GM10847 (cell line): ENCODE results near the gene ZNF138.

Source experiments
- POLR2A ChIP-seq: IDR thresholded peaks from 2 replicates; pipeline ENCODE4 v1.6.1; 2011; ENCODE audit not compliant: insufficient read length; ENCODE audit errors: extremely low read depth

Gene ZNF138

DNA sequence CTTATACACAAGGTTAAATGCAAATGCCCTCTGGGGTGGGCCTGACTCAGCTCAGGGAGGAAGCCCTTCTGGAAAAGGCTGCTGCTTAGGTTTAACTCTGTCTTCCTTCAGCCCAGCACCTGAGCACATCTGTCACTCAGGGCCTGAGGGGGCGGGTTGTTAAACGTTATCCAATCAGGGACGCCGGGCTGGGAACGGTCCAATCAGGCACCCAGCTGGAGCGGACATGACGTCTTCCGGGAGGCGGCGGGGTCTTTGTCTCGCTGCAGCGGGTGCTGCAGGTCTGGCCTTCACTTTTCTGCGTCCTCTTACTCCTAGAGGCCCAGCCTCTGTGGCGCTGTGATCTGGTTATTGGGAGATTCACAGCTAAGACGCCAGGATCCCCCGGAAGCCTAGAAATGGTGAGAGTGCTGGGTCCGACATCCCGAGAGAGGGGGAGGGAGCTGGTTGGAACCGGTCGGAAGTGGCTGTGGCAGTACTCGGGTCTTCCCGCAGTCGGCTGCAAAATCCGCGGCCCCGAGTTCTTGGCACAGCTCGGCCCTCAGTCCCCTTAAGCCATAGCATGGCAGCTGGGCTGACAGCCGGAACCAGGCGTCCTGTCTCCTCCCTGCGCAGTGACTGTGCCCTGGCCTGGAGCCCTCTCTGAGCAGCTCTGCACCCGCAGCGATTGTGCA lies at the start of gene ZNF138:
ZNF138 (plus strand) TSS at position 258 of the 674 bp plus-strand sequence; CDS start at position 399, 141 bp downstream.
- TF ChIP-seq POLR2A: peak; percentile 30

DNA sequence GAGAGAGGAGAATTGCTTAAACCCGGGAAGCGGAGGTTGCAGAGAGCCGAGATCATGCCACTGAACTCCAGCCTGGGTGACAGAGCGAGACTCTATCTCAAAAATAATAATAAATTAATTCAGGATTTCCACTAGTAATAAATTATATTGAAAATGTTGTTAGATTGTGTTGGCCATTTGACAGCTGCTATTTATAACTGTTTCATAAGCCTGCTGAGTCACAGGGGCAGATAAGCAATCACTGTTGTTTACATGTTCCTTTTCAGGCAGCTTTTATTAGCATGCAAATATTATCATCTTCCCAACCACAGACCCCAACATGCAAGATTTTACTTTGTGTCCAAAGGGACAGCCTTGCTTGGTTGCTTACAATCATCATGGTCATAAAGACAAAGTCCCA lies 49.5 kb upstream of the ZNF138 start:
- no peak for TF ChIP-seq POLR2A

DNA sequence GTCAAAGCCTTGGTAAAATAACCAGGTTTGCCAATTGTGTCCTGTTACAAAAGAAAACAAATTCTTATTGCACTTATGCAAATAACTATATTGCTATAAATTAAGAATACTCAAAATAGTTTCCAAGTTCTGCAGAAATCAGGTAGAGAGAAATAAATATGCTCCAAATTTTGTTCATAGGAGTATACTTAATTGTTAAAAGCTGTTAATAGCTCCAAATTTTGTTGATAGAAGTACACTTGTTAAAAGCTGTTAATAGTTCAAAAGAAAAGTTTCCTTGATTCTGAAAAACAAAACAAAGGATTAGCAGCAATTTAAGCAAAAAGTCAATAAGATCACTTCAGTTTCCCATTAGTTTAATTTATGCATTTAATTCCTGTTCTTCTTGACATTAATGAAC lies 46.4 kb upstream of the ZNF138 start:
- TF ChIP-seq POLR2A: no peak

DNA sequence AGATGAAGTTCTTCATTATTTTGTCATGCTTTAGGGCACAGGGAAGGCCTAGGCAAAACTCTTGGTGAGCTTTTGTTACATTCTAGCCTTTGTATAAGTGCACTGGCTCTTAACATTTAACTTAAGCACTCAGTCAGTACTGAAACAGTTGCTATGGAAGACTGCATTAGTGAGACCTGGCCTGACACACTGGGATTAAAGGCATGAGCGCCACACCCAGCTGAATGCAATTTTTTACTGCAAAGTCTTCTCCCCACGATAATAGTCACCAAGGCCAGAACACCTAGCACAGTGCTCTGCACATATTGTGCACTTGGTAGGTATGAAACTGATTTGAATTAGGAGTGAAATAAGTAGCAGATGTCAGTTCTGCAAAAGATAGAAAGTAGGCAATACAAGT lies 41.2 kb upstream of the ZNF138 start:
- no peak for TF ChIP-seq POLR2A

DNA sequence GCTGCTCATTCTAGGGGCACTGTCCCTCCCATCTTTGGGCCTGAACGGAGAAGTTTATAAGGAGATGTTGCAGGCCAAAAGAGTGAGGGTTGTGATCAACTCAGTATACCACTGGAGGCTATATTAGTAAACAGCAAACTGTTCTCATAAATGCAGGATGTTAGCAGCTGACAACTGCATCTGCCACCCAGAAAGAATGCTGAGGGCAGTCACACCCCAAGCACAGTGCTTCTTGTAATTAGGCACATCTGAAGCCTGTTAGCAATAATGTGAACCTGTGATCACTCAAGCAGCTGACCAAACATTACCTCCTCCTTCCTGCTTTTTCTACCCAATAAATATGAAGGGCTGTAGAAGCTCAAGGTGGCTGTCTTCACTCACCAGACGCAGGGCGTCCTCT lies 38.4 kb upstream of the ZNF138 start:
- no peak for TF ChIP-seq POLR2A

DNA sequence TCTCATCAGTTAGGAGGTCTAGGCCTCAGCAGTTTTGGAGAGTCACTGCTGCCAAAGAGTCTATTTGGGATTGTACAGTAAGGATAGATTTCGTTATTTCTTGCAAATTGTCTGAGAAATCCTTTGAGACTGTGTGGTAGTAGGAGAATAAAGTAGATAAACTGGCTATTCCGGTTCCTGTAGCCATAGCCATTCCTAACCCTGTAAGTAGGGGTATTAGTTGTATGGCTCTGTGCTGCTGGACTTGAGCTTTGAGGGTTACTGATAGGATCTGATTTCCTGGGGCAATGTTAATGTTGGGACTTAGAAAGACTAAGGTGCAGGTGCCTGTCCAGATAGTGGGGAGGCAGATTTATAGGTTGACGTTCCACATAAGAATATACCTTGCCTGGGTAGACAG lies 36.1 kb upstream of the ZNF138 start:
- TF ChIP-seq POLR2A: no peak

DNA sequence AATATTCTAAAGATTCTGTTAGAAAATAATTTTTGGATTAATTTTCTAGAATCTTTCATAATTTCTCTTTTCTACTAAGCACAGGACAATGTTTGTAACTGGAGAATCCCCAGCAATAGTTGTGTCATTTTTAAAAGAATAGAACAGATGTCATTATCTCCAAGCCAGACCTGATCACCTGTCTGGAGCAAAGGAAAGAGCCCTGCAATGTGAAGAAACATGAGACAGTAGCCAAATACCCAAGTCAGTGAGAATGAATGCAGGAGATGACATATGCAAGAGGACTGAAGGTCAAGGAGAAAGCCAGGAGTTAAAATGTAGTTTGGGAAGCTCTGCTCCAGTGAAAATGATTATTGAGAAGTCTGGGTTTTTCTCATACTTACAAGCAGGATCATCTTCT lies 25.4 kb upstream of the ZNF138 start:
- no peak for TF ChIP-seq POLR2A

DNA sequence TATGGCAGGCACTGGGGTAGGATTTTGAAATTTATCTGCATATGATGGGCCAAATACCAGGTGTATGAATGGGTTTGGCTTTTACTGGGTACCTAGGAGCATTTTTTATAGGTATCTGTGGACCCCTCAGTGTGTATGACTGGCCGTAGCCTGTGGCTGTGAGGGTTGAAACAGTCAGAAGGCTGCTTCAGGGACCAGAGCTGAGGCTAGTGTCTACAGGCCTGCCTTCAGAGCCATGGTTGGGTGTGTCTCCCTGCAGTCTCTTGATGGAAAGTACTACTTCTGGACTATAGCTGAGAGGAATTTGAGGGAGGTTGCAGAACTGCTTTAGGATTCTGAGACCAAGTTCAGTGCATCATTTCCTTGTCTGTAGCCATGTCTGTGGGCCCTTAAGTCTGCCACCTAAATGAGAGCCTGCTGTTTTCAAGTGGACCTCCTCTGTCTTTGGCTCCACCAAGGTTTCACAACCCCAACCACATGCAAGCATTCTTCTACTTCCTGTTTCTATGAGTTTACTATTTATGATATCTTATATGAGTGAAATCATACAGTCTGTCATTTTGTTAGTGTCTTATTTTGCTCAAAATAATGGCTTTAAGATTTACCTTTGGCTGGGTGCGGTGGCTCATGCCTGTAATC lies 19.9 kb upstream of the ZNF138 start:
- no peak for TF ChIP-seq POLR2A

DNA sequence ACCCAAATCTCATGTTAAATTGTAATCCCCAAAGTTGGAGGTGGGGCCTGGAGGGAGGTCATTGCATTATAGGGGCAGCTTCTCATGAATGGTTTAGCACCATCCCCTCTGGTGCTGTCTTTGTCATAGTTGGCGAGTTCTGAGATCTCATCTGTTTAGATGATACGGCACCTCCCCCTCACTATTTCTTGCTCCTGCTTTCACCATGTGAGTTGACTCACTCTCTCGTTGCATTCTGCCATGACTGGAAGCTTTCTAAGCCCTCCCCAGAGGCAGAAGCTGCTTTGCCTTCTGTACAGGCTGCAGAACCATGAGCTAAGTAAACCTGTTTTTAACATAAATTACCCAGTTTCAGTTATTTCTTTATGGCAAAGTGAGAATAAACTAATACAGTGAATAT lies 18.9 kb upstream of the ZNF138 start:
- TF ChIP-seq POLR2A: no peak

DNA sequence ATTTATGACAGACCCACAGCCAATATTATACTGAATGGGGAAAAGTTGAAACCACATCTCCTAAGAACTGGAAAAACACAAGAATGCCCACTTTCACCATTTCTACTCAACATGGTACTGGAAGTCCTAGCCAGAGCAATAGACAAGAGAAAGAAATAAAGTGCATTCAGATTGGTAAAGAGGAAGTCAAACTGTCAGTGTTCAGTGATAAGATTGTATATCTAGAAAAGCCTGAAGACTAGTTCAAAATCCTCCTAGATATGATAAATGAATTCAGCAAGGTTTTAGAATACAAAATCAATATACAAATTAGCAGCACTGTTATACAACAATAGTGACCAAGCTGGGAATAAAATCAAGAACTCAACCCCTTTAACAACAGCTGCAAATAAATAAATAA lies 6.9 kb upstream of the ZNF138 start:
- TF ChIP-seq POLR2A: no peak

DNA sequence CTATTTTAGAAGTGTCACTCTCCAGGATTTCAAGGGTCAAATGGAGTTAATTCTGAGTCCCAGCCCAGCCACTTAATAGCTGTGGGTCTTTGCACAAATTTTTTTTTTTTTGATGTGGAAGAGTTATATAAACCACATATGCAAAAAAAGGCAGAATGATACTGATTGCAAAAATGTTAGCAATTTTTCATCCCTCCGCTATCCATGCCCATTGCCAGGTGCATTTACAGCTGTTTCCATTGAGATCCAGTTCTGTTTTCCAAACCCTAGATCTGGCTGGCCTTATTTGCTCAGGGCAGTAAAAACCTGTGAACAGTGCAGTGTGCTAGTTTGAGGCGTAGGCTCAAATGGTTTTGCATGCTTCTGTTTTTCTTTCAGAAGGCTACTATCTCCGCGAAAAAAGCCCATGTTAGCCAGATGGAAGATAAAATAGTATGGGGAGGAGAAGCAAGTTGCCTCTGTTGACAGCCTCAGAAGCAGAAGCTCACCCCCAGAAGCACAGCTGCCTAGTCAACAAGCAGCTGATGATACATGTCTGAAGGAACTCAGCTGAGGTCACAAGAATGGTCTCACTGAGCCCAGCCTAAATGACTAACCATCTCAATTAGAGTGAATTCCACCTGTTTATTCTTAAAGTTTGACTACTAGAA lies 997 bp upstream of the ZNF138 start:
- TF ChIP-seq POLR2A: no peak

DNA sequence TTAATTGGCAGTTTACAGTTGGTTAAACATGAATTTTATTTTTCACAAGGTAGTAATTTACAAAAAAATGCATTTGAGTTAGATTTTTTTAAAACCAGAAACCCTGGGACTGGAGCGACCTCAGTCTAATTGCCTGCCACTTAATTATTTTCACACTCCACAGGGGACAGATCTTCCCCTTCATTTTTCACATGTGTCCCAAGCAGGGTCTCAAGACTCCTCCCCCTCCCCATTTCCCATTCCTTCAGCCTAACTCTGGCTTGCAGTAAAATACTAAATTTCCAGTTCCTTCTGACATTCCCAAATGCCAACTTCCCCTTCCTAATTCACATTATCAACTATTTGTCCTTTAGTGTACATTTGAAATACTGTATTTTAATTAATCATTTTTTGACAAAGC lies 948 bp downstream of the ZNF138 start:
- TF ChIP-seq POLR2A: no peak

DNA sequence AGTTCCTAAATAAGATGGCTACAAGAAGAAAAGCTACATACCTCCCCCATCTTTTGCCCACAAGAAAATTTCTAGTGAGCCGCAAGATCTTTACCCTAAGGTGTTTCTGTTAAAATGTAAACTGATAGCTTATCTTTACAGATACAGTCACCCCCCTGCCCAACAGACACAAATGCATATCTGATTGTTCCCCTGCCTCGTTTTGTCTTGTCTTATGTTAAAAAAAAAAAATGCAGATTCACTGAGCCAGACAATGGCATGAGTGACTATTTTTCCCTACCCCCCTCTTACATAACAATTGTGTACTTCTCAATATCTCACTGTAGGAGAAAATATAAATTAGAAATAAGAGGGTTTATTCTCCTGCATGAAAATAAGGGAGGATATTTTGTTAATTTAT lies 8.5 kb downstream of the ZNF138 start:
- no peak for TF ChIP-seq POLR2A

DNA sequence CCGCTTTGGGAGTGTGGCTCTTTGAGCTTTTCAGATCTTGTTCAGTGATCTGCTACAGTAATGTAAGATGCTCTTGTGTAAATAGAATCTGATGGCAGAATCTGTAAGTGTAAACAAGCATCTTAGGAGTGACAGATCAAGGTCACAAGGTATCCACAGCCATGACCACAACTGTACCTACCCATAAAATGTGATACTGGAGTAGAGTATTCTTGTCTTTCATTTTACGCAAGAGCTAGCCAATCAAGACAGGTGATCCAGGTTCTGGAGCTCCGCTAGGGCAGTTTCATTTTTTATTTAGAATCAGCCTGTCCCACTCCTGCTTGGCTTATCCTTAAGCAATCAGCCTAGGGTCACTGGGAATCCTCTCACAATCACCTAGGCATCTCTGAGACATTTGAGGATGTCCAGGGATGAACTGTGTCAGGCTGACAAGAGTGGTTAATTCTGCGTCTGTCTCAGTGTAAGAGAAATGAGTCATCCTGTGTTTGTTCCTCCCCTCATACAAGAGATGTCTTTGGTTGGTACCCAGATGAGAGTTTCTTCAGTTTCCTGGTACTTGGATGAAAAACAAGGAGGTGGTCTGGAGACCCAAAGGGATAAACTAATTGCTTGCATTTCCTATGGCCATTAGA lies 13.6 kb downstream of the ZNF138 start:
- TF ChIP-seq POLR2A: no peak

DNA sequence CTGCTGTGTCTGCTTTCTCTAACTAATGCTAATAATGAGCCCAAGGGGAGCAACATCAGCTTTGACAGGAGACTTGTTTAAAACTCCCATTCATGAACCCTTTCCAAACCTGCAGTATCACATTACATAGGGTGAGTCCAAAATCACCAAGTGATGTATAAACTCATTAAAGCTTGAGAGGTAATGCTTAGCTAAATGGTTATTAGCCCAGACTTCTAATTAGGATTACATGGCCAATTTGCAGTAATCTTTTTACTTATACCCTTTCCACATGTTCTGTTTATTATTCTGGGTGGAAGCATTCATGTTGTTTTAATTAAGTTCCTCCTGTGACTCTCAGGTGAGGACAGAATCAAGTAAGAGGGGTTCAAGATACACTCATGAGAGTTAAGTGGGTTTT lies 17.5 kb downstream of the ZNF138 start:
- no peak for TF ChIP-seq POLR2A

DNA sequence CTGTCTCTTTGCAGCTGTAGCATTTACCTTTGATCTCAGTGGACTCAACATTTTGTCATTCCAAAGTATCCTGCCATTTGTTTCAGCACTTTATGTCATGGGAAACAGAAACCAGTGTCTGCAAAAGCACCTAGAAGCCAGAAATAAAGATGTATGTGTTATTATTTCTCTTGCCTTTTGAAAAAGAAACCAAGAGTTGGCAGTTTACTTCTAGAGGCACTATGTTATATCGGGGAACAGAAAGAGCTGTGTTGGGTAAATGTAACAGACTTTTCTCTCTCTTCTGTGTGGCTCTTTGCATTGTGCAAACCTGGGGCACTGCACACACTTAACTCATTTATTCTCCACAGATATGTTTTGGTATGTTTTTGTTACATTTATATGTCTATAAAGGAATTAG lies 36.7 kb downstream of the ZNF138 start:
- no peak for TF ChIP-seq POLR2A
